T-helper 2 cell treated with Interferon-gamma antibody and Interleukin-4, amounts not matched to agents 100 ng/mL and 5 ng/mL, for 36 hours (primary cell): ENCODE results near the gene TUBB4A. TPM values are rescaled to one million over a fixed set of nuclear protein-coding genes. Genes with fewer than 3 reads are reported as not detected.

Experiments
- intact Hi-C: fragments of 100-400 bp; cut with micrococcal nuclease; formaldehyde crosslinking; loops from one replicate; pipeline ENCODE4 v1.15.1; 2023
- total RNA-seq: library from RNA; stranded (reverse); gene quantifications from 2 replicates; pipeline ENCODE4 v1.2.3, GENCODE V29; 2022

The TUBB4A gene
- total RNA-seq, 1 donor from 2014 or later, result 6.2 TPM

- intact Hi-C loops, result no loop called here
These were observed 25.9 kb upstream of the TUBB4A start for GRCh38 chr19:6527893-6528543.

- intact Hi-C loops, result no loop called here
These were observed 22.2 kb upstream of the TUBB4A start for GRCh38 chr19:6524311-6524710.

DNA sequence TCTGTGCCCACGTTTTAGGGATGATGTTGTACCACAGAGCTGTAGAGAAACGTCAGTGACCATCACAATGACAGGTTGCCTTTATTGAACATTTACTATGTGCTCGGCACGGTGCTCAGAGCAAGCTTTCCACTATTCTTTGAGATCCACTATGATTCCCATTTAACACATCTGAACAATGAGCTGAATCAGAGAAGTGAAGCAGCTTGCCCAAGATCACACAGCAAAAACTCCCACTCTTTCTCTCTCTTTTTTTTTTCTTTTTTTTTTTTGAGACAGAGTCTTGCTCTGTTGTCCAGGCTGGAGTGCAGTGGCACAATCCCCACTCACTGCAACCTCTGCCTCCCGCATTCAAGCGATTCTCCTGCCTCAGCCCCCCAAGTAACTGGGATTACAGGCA lies 20.6 kb upstream of the TUBB4A start:
- intact Hi-C loops, result no loop called here

GRCh38 chr19:6521718-6522646 lies 19.9 kb upstream of the TUBB4A start:
- intact Hi-C loops, result no loop called here

- intact Hi-C loops, result loop anchor here (2.0 to 5.0 kb wide), 3 partner anchors 38 to 153 kb away; partner anchors contain the start of genes CD70 and TNFSF14
These were observed 17.2 kb upstream of the TUBB4A start for GRCh38 chr19:6519289-6519688.

DNA sequence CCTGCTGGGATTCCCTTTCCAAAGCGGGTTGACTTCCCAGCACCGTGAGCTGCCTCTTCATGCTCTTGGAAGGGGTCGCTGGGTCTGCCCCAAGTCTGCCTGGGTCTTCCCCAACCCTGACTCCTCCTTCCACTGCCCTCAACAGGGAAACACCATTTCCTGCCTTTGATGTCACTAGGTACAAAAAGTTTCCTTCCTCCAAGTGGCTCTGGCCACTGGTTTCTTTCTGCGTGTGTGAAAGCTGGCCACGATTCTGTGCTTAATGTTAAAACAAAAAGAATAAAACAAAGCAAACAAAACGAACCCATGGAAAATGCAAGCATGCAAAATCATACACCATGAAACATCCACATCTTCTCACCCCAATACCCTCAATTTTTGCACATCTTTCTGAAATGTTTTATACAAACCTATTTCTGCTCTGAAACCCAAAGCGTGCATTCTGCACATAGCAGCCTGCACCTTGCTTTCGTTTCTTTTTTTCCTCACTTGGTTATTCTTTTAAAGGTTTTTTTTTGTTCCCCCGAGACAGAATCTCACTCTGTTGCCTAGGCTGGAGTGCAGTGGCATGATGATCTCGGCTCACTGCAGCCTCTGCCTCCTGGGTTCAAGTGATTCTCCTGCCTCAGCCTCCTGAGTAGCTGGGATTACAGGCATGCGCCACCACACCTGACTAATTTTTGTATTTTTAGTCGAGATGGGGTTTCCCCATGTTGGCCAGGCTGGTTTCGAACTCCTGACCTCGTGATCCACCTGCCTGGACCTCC lies 16.2 kb upstream of the TUBB4A start:
- intact Hi-C loops, result loop anchor here (2.0 to 5.0 kb wide), 3 partner anchors 38 to 154 kb away; partner anchors contain the start of genes CD70 and TNFSF14

- intact Hi-C loops, result loop anchor here (1.0 to 5.0 kb wide), 5 partner anchors 117 to 347 kb away; partner anchors contain the start of genes GPR108, SH2D3A and TNFSF14
These were observed 14.7 kb upstream of the TUBB4A start for GRCh38 chr19:6516659-6517291.

- intact Hi-C loops, result loop anchor here (1.0 to 5.0 kb wide), 2 partner anchors 156 to 251 kb away; partner anchors contain the start of genes SH2D3A and TNFSF14
These were observed 14.0 kb upstream of the TUBB4A start for GRCh38 chr19:6516018-6516658.

GRCh38 chr19:6514926-6515544 lies 12.9 kb upstream of the TUBB4A start:
- intact Hi-C loops, result loop anchor here (5.0 kb wide), 1 partner anchor 157 kb away; the partner anchor contains the start of gene TNFSF14

DNA sequence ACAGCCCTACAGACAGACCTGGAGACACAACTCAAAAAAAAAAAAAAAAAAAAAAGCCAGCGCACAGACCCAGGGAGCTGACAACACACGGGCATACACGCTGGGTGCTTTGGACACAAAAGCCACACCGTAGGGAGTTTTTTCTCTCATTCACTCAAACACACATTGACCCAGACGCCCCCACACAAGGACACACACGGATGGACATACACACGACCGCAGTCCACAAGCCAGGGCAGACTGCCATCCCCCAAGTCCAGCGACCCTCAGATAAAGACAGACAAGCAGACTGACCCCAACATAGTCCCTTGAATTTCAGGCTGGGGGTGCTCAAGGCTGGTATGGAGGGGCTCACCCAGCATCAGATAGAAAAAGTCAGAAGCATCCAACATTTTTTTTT lies 12.0 kb upstream of the TUBB4A start:
- intact Hi-C loops, result no loop called here

- intact Hi-C loops, result no loop called here
These were observed 8.5 kb upstream of the TUBB4A start for GRCh38 chr19:6510618-6511017.

DNA sequence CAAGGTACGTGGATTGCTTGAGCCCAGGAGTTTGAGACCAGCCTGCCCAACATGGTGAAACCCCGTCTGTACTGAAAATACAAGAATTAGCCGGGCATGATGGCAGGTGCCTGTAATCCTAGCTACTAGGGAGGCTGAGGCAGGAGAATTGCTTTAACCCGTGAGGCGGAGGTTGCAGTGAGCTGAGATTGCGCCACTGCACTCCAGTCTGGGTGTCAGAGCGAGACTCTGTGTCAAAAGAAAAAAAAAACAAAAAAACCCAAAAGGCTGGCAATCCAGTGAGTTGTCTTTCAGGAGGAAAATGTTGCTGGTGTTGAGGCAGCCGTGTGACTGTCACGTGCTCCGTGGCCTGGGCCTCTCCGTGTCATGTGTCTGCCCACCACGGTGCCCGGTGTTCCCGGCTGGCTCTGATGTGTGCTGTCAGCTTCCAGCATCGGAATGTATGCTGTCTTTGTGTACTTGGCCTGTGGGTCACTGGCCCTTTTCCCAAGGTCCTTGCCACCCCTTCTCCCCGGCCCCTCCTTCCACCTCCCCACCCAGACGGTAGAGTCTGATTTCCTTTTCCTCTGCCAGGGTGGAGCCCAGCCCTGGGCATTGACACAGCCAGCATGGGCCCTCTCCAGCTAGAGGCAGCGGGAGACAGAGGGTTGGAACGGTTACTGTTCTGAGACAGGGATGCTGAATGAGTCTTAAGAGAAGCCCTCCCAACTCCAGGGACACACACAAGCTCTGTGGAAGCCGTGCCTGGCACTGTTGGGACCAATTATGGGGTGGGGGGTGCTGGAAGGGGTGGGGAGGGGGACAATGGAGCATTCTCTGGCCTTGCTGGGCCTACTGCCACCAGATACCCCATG lies 7.2 kb upstream of the TUBB4A start:
- intact Hi-C loops, result loop anchor here (10.0 kb wide), 1 partner anchor 85 kb away; the partner anchor contains the start of gene KHSRP

DNA sequence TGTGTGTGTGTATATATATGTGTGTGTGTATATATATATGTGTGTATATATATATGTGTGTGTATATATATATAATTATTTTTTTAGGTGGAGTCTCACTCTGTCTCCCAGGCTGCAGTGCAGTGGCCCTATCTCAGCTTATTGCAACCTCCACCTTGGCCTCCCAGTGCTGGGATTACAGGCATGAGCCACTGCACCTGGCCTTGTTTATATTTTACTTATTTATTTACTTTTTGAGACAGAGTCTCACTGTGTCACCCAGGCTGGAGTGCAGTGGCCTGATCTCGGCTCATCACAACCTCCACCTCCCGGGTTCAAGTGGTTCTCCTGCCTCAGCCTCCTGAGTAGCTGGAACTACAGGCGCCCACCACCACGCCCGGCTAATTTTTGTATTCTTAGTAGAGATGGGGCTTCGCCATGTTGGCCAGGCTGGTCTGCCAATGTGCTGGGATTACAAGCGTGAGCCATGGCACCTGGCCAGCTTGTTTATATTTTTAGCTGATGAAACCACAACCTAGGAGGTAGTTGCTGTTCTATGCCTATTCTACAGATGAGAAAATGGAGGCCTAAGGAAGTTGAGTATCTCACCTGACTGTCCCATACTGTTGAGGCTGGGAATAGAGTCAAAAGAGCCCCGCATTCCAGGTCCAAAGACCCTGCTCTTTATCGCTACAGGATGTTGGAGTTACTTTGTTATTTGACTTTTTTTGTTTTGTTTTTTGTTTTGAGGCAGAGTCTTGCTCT lies 6.1 kb upstream of the TUBB4A start:
- intact Hi-C loops, result loop anchor here (10.0 kb wide), 1 partner anchor 83 kb away; the partner anchor contains the start of gene KHSRP

- intact Hi-C loops, result loop anchor here (2.0 to 10.0 kb wide), 3 partner anchors 23 to 79 kb away; partner anchors contain the start of genes DENND1C and KHSRP
These were observed 1.5 kb upstream of the TUBB4A start for GRCh38 chr19:6503407-6504201.

- intact Hi-C loops, result loop anchor here (10.0 kb wide), 1 partner anchor 76 kb away; the partner anchor contains the start of gene KHSRP
These were observed 1.0 kb downstream of the TUBB4A start for GRCh38 chr19:6500837-6501739.
